ENCODE measurements around the gene TWSG1. TPM values are rescaled to one million over a fixed set of nuclear protein-coding genes. Genes with fewer than 3 reads are reported as not detected.
A peak's percentile ranks its signal among the peaks of the same experiment; 100 is the strongest.
"Not testable (repeated sequence)": the region's sequence is repeated elsewhere in the genome, so short reads cannot be mapped to it uniquely, and the experiment has no call there.

The TWSG1 gene
- total RNA-seq, 2 experiments from 2014 or later: 13.3 to 14.9 TPM

DNA sequence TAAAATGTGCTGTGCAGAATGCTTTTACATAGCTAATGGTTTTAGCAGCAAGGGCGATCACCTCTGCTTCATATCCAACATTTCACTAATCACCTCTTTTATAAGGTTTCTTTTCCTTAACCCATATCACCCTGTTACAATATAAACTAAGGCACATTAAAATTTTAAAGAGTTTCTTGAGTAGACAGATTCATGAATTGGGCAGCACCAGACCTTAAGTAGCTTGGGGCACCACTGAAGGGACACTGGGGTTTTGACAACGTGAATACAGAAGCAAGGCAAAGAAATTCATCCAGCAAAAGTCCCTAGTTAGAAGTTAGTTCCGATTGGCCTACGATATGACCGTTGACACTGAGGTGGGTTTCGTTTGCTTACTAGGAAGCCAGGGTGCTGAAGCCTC, 96.7 kb downstream of the TWSG1 start:
- H3K27me3 Mint-ChIP-seq: peaks cover 3% of the 10 kb centered on the region
- POLR2A ChIA-PET: no interaction called here
- peaks cover 6% of the 10 kb centered on the region for H3K4me1 Mint-ChIP-seq (ENCODE audit: low read depth)
- H3K4me3 Mint-ChIP-seq: no peak overlapping the region
- DNase-seq (no peak), ATAC-seq (no peak)
- H3K36me3 Mint-ChIP-seq (ENCODE audit: low read depth): no peaks in the 10 kb centered on the region
- no peaks in the 10 kb centered on the region for H3K9me3 Mint-ChIP-seq
- CTCF ChIA-PET: no interaction called here
- no peak overlapping the region for H3K27ac Mint-ChIP-seq
- TF ChIP-seq, protein P1, sequence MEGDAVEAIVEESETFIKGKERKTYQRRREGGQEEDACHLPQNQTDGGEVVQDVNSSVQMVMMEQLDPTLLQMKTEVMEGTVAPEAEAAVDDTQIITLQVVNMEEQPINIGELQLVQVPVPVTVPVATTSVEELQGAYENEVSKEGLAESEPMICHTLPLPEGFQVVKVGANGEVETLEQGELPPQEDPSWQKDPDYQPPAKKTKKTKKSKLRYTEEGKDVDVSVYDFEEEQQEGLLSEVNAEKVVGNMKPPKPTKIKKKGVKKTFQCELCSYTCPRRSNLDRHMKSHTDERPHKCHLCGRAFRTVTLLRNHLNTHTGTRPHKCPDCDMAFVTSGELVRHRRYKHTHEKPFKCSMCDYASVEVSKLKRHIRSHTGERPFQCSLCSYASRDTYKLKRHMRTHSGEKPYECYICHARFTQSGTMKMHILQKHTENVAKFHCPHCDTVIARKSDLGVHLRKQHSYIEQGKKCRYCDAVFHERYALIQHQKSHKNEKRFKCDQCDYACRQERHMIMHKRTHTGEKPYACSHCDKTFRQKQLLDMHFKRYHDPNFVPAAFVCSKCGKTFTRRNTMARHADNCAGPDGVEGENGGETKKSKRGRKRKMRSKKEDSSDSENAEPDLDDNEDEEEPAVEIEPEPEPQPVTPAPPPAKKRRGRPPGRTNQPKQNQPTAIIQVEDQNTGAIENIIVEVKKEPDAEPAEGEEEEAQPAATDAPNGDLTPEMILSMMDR (IDR thresholded peaks at IDR 0.05): no peak
- intact Hi-C loops (cut with micrococcal nuclease): no loop called here

DNA sequence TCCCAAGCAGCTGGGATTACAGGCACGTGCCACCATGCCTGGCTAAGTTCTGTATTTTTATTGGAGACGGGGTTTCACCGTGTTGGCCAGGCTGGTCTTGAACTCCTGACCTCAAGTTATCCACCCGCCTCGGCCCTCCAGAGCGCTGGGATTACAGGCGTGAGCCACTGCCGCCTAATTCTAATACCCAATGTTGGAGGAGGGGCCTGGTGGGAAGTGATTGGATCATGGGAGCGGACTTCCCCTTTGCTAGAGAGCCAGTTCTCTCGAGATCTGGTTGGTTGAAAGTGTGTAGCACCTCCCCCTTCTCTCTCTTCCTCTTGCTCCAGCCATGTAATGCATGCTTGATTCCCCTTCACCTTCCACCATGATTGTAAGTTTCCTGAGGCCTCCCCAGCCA, 98.5 kb downstream of the TWSG1 start:
- CTCF ChIA-PET; ATAC-seq; POLR2A ChIA-PET; DNase-seq; intact Hi-C loops (cut with micrococcal nuclease); H3K36me3 Mint-ChIP-seq (ENCODE audit: low read depth); H3K4me1 Mint-ChIP-seq (ENCODE audit: low read depth); H3K4me3 Mint-ChIP-seq; H3K9me3 Mint-ChIP-seq; H3K27me3 Mint-ChIP-seq; H3K27ac Mint-ChIP-seq: not testable (repeated sequence)

DNA sequence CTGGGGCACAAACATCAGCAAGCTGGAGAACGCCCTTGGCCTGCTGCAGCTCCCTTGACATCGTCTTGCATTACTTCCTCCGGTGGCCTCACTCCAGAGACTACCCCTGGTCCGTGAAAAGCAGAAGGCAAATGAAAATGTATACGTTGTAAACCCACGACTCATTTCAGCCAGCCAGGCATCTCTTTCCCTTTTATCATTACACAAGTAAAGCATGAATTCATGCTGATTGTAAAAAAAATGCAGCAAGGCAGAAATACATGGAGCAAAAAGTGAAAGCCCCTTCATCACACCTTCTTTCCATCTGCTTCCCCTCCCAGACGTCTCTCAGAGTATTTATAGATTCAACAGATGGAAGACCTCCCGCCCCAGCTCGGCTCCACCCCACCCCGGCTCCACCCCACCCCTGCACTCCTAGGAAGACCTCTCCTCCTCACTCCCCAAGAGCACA, 99.1 kb downstream of the TWSG1 start:
- Mint-ChIP-seq H3K27ac (no peak overlapping the region), H3K27me3 (peaks cover 3% of the 10 kb centered on the region), H3K36me3 (ENCODE audit: low read depth) (no peaks in the 10 kb centered on the region), H3K4me3 (no peak overlapping the region), H3K4me1 (ENCODE audit: low read depth) (peaks cover 6% of the 10 kb centered on the region), H3K9me3 (no peaks in the 10 kb centered on the region)
- POLR2A ChIA-PET: no interaction called here
- TF ChIP-seq, protein P1 (IDR thresholded peaks at IDR 0.05): no peak
- ATAC-seq: no peak
- CTCF ChIA-PET: interaction anchor here (0.9 to 1.3 kb wide), 2 partner anchors 10 to 83 kb away, joined by 3 to 4 read pairs; no protein-coding TSS in a partner anchor
- DNase-seq: no peak
- intact Hi-C loops (cut with micrococcal nuclease): no loop called here

DNA sequence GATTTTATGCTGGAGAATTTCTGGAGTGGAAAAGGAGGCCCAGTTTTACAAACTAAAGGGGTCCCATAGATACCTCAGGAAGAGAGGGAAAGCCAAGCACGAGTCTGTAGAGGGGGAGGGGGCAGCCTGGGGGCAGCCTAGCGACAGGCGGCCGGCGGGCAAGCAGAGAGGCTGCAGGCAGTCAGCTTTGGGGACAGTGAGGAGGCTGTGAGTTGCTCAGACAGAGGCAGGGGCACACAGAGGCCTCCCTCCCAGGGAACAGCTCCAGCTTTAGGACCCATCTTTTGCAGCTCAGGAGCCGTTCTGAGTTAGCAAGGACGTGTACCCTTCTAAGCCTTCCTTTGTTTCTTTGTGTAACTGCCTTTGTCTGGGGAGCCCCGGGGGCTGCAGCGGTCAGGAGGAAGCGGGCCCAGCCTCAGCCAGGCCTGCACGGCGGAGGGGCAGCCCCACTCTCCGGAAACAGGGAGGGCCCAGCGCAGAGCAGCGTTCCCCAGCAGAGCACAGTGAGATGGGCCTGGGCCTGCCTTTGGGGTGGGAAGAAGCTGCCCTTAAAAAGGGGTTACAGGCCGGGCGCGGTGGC, 99.6 kb downstream of the TWSG1 start:
- TF ChIP-seq, protein P1 (IDR thresholded peaks at IDR 0.05): no peak
- H3K4me1 Mint-ChIP-seq (ENCODE audit: low read depth): peaks cover 6% of the 10 kb centered on the region
- H3K27me3 Mint-ChIP-seq: peaks cover 3% of the 10 kb centered on the region
- no peak overlapping the region for H3K4me3 Mint-ChIP-seq
- ChIA-PET CTCF (interaction anchor here (0.9 to 1.3 kb wide), 2 partner anchors 10 to 82 kb away, joined by 3 to 4 read pairs; no protein-coding TSS in a partner anchor), POLR2A (no interaction called here)
- no peaks in the 10 kb centered on the region for H3K9me3 Mint-ChIP-seq
- no peaks in the 10 kb centered on the region for H3K36me3 Mint-ChIP-seq (ENCODE audit: low read depth)
- intact Hi-C loops (cut with micrococcal nuclease): no loop called here
- DNase-seq (peak; percentile 24), ATAC-seq (peak; percentile 65)
- no peak overlapping the region for H3K27ac Mint-ChIP-seq

DNA sequence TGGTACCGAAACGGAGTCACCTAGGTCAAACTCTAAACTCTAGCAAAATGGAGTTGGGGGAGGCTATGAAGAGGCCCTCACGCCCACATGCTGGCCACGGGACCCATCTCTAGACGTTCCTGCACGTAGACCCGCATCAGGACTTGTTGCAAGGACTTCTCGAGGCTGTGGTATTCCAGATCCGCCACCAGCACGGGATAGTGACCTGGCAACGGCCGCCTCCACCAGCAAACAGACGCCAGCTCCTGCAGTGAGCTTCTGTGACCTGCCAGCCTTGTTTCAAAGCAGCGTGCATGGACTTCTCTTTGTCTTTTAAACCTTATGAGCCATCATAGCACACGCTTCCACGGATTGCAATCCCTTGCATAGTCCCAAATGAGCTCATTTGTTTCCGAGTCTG, 100.5 kb downstream of the TWSG1 start:
- no peaks in the 10 kb centered on the region for H3K9me3 Mint-ChIP-seq
- H3K27ac Mint-ChIP-seq: no peak overlapping the region

More for the DNA sequence above, 100.5 kb downstream of the TWSG1 start:
- intact Hi-C loops (cut with micrococcal nuclease): no loop called here
- DNase-seq (no peak), ATAC-seq (no peak)
- H3K4me1 Mint-ChIP-seq (ENCODE audit: low read depth): peaks cover 6% of the 10 kb centered on the region
- ChIA-PET POLR2A (no interaction called here), CTCF (interaction anchor here (1.3 kb wide), 1 partner anchor 82 kb away, joined by 4 read pairs; no protein-coding TSS in a partner anchor)
- peaks cover 3% of the 10 kb centered on the region for H3K27me3 Mint-ChIP-seq
- TF ChIP-seq, protein P1 (IDR thresholded peaks at IDR 0.05): no peak
- H3K36me3 Mint-ChIP-seq (ENCODE audit: low read depth): no peaks in the 10 kb centered on the region
- no peak overlapping the region for H3K4me3 Mint-ChIP-seq
